Right lobe of liver (tissue), 4 donors: Measurements from ENCODE around the gene TTC7B.

Source experiments
- POLR2A ChIP-seq: fragments of 450-650 bp; IDR thresholded peaks from one replicate; pipeline ENCODE4 v1.6.1; 2017; ENCODE audit warnings: antibody characterized with exemption, mild to moderate bottlenecking
- TF ChIP-seq, protein P1 (sequence below), 4 donors: fragments of 200-600 bp in 3 of 4; fragments of 450-650 bp in 1 of 4; IDR thresholded peaks; one replicate each; pipeline versions ENCODE4 v1.5.1 to v1.8.0; 2016 to 2022; ENCODE audit warnings: antibody characterized with exemption in 4 of 4, mild to moderate bottlenecking in 2 of 4
- donor health status: DM: no; HTN: no; CAD: no.
- donor health status: DM: no; HTN: no; CAD: no.
- donor health status: DM: no; HTN: yes; CAD: no.

GRCh38 chr14:90579816-90580215, 236.4 kb downstream of the TTC7B start:
- no peak for TF ChIP-seq POLR2A
- TF ChIP-seq, protein P1, sequence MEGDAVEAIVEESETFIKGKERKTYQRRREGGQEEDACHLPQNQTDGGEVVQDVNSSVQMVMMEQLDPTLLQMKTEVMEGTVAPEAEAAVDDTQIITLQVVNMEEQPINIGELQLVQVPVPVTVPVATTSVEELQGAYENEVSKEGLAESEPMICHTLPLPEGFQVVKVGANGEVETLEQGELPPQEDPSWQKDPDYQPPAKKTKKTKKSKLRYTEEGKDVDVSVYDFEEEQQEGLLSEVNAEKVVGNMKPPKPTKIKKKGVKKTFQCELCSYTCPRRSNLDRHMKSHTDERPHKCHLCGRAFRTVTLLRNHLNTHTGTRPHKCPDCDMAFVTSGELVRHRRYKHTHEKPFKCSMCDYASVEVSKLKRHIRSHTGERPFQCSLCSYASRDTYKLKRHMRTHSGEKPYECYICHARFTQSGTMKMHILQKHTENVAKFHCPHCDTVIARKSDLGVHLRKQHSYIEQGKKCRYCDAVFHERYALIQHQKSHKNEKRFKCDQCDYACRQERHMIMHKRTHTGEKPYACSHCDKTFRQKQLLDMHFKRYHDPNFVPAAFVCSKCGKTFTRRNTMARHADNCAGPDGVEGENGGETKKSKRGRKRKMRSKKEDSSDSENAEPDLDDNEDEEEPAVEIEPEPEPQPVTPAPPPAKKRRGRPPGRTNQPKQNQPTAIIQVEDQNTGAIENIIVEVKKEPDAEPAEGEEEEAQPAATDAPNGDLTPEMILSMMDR (IDR thresholded peaks at IDR 0.05): no peak
